ENCODE data around the gene DPH7.
"Not testable (repeated sequence)": the region's sequence is repeated elsewhere in the genome, so short reads cannot be mapped to it uniquely, and the experiment has no call there.

The DPH7 gene

GRCh38 chr9:137578518-137579258 lies at the start of gene DPH7:
Gene DPH7 (minus strand): TSS chr9:137578925. CDS start chr9:137578777, 148 bp downstream.
- no peaks in the 10 kb centered on the region for H3K27me3 ChIP-seq (ENCODE audit: control insufficient read depth in 5 of 5, insufficient read depth in 4 of 5, low read length in 5 of 5)
- H3K27ac ChIP-seq (ENCODE audit: low read depth, low read length): peak within 1 kb of the TSS; percentile 57
- no peaks in the 10 kb centered on the region for H3K9me3 ChIP-seq (ENCODE audit: control insufficient read depth in 5 of 5, low read length in 5 of 5)
- peak within 1 kb of the TSS; percentile 40 to 92 (median 87) for H3K4me3 ChIP-seq (ENCODE audit: low read depth in 1 of 5, low read length in 5 of 5)
- peak within 1 kb of the TSS; percentile 68 to 86 (median 84) for H3K9ac ChIP-seq (ENCODE audit: low read length in 5 of 5)
- peaks cover 0 to 51% (median 50%) of the 10 kb centered on the region in 5 donors for H3K36me3 ChIP-seq (ENCODE audit: control insufficient read depth in 5 of 5, insufficient read depth in 5 of 5, low read length in 5 of 5)
- peaks cover 5 to 35% (median 26%) of the 10 kb centered on the region in 5 donors for H3K4me1 ChIP-seq (ENCODE audit: control insufficient read depth in 5 of 5, insufficient read depth in 5 of 5, low read length in 5 of 5)

- not testable (repeated sequence) for H3K27me3 ChIP-seq (ENCODE audit: control insufficient read depth in 5 of 5, insufficient read depth in 4 of 5, low read length in 5 of 5); H3K27ac ChIP-seq (ENCODE audit: low read depth, low read length); H3K4me3 ChIP-seq (ENCODE audit: low read depth in 1 of 5, low read length in 5 of 5); H3K9ac ChIP-seq (ENCODE audit: low read length in 5 of 5); H3K36me3 ChIP-seq (ENCODE audit: control insufficient read depth in 5 of 5, insufficient read depth in 5 of 5, low read length in 5 of 5); H3K9me3 ChIP-seq (ENCODE audit: control insufficient read depth in 5 of 5, low read length in 5 of 5)
- H3K4me1 ChIP-seq (ENCODE audit: control insufficient read depth in 5 of 5, insufficient read depth in 5 of 5, low read length in 5 of 5): peaks cover 2 to 41% (median 32%) of the 10 kb centered on the region in 5 donors
Observed at GRCh38 chr9:137627406-137627805, 48.7 kb upstream of the DPH7 start.

GRCh38 chr9:137626464-137626863 lies 47.7 kb upstream of the DPH7 start:
- Histone ChIP-seq H3K9me3 (ENCODE audit: control insufficient read depth in 5 of 5, low read length in 5 of 5) (no peaks in the 10 kb centered on the region), H3K36me3 (ENCODE audit: control insufficient read depth in 5 of 5, insufficient read depth in 5 of 5, low read length in 5 of 5) (peaks cover 0 to 3% (median 0%) of the 10 kb centered on the region in 5 donors), H3K9ac (ENCODE audit: low read length in 5 of 5) (no peak overlapping the region), H3K4me1 (ENCODE audit: control insufficient read depth in 5 of 5, insufficient read depth in 5 of 5, low read length in 5 of 5) (peaks cover 2 to 40% (median 28%) of the 10 kb centered on the region in 5 donors), H3K4me3 (ENCODE audit: low read depth in 1 of 5, low read length in 5 of 5) (no peak overlapping the region), H3K27ac (ENCODE audit: low read depth, low read length) (no peak overlapping the region), H3K27me3 (ENCODE audit: control insufficient read depth in 5 of 5, insufficient read depth in 4 of 5, low read length in 5 of 5) (no peaks in the 10 kb centered on the region)

- not testable (repeated sequence) for H3K27ac ChIP-seq (ENCODE audit: low read depth, low read length); H3K36me3 ChIP-seq (ENCODE audit: control insufficient read depth in 5 of 5, insufficient read depth in 5 of 5, low read length in 5 of 5); H3K4me3 ChIP-seq (ENCODE audit: low read depth in 1 of 5, low read length in 5 of 5); H3K9ac ChIP-seq (ENCODE audit: low read length in 5 of 5); H3K27me3 ChIP-seq (ENCODE audit: control insufficient read depth in 5 of 5, insufficient read depth in 4 of 5, low read length in 5 of 5); H3K9me3 ChIP-seq (ENCODE audit: control insufficient read depth in 5 of 5, low read length in 5 of 5)
- H3K4me1 ChIP-seq (ENCODE audit: control insufficient read depth in 5 of 5, insufficient read depth in 5 of 5, low read length in 5 of 5): peaks cover 10 to 50% (median 45%) of the 10 kb centered on the region in 5 donors
Observed at GRCh38 chr9:137622211-137622610, 43.5 kb upstream of the DPH7 start.

- H3K27ac ChIP-seq (ENCODE audit: low read depth, low read length): peak overlapping the region; percentile 61
- H3K36me3 ChIP-seq (ENCODE audit: control insufficient read depth in 5 of 5, insufficient read depth in 5 of 5, low read length in 5 of 5): peaks cover 0 to 4% (median 0%) of the 10 kb centered on the region in 5 donors
- H3K9ac ChIP-seq (ENCODE audit: low read length in 5 of 5): peak overlapping the region in 4 of 5 donors; percentile 26 to 63 (median 34)
- H3K4me1 ChIP-seq (ENCODE audit: control insufficient read depth in 5 of 5, insufficient read depth in 5 of 5, low read length in 5 of 5): peaks cover 10 to 57% (median 43%) of the 10 kb centered on the region in 5 donors
- no peaks in the 10 kb centered on the region for H3K9me3 ChIP-seq (ENCODE audit: control insufficient read depth in 5 of 5, low read length in 5 of 5)
- no peaks in the 10 kb centered on the region for H3K27me3 ChIP-seq (ENCODE audit: control insufficient read depth in 5 of 5, insufficient read depth in 4 of 5, low read length in 5 of 5)
- no peak overlapping the region for H3K4me3 ChIP-seq (ENCODE audit: low read depth in 1 of 5, low read length in 5 of 5)
Observed at GRCh38 chr9:137621131-137621757, 42.5 kb upstream of the DPH7 start.

GRCh38 chr9:137620581-137620980 lies 41.9 kb upstream of the DPH7 start:
- Histone ChIP-seq H3K9me3 (ENCODE audit: control insufficient read depth in 5 of 5, low read length in 5 of 5) (no peaks in the 10 kb centered on the region), H3K4me1 (ENCODE audit: control insufficient read depth in 5 of 5, insufficient read depth in 5 of 5, low read length in 5 of 5) (peaks cover 10 to 58% (median 42%) of the 10 kb centered on the region in 5 donors), H3K36me3 (ENCODE audit: control insufficient read depth in 5 of 5, insufficient read depth in 5 of 5, low read length in 5 of 5) (peaks cover 0 to 10% (median 3%) of the 10 kb centered on the region in 5 donors), H3K27me3 (ENCODE audit: control insufficient read depth in 5 of 5, insufficient read depth in 4 of 5, low read length in 5 of 5) (no peaks in the 10 kb centered on the region), H3K27ac (ENCODE audit: low read depth, low read length) (peak overlapping the region; percentile 61), H3K4me3 (ENCODE audit: low read depth in 1 of 5, low read length in 5 of 5) (peak overlapping the region in 3 of 5 donors; percentile 13 to 81 (median 22)), H3K9ac (ENCODE audit: low read length in 5 of 5) (peak overlapping the region in 3 of 5 donors; percentile 63 to 98 (median 87))

GRCh38 chr9:137620048-137620405 lies 41.3 kb upstream of the DPH7 start:
- H3K4me1 ChIP-seq (ENCODE audit: control insufficient read depth in 5 of 5, insufficient read depth in 5 of 5, low read length in 5 of 5): peaks cover 10 to 54% (median 42%) of the 10 kb centered on the region in 5 donors
- H3K36me3 ChIP-seq (ENCODE audit: control insufficient read depth in 5 of 5, insufficient read depth in 5 of 5, low read length in 5 of 5): peaks cover 0 to 16% (median 8%) of the 10 kb centered on the region in 5 donors
- H3K27me3 ChIP-seq (ENCODE audit: control insufficient read depth in 5 of 5, insufficient read depth in 4 of 5, low read length in 5 of 5): no peaks in the 10 kb centered on the region
- no peaks in the 10 kb centered on the region for H3K9me3 ChIP-seq (ENCODE audit: control insufficient read depth in 5 of 5, low read length in 5 of 5)
- H3K27ac ChIP-seq (ENCODE audit: low read depth, low read length): peak overlapping the region; percentile 91
- peak overlapping the region; percentile 87 to 98 (median 90) for H3K9ac ChIP-seq (ENCODE audit: low read length in 5 of 5)
- peak overlapping the region; percentile 75 to 89 (median 84) for H3K4me3 ChIP-seq (ENCODE audit: low read depth in 1 of 5, low read length in 5 of 5)

- peak overlapping the region; percentile 91 for H3K27ac ChIP-seq (ENCODE audit: low read depth, low read length)
- H3K27me3 ChIP-seq (ENCODE audit: control insufficient read depth in 5 of 5, insufficient read depth in 4 of 5, low read length in 5 of 5): no peaks in the 10 kb centered on the region
- peaks cover 0 to 21% (median 14%) of the 10 kb centered on the region in 5 donors for H3K36me3 ChIP-seq (ENCODE audit: control insufficient read depth in 5 of 5, insufficient read depth in 5 of 5, low read length in 5 of 5)
- H3K9ac ChIP-seq (ENCODE audit: low read length in 5 of 5): peak overlapping the region; percentile 87 to 98 (median 90)
- H3K9me3 ChIP-seq (ENCODE audit: control insufficient read depth in 5 of 5, low read length in 5 of 5): no peaks in the 10 kb centered on the region
- H3K4me3 ChIP-seq (ENCODE audit: low read depth in 1 of 5, low read length in 5 of 5): peak overlapping the region; percentile 75 to 89 (median 84)
- peaks cover 10 to 53% (median 41%) of the 10 kb centered on the region in 5 donors for H3K4me1 ChIP-seq (ENCODE audit: control insufficient read depth in 5 of 5, insufficient read depth in 5 of 5, low read length in 5 of 5)
Observed at GRCh38 chr9:137619240-137620047, 40.7 kb upstream of the DPH7 start.

GRCh38 chr9:137618105-137619067 lies 39.7 kb upstream of the DPH7 start, which contains the start of gene EHMT1:
Gene EHMT1 (plus strand): TSS chr9:137619005. CDS start chr9:137619029, 24 bp downstream.
- H3K4me1 ChIP-seq (ENCODE audit: control insufficient read depth in 5 of 5, insufficient read depth in 5 of 5, low read length in 5 of 5): peaks cover 10 to 56% (median 42%) of the 10 kb centered on the region in 5 donors
- H3K4me3 ChIP-seq (ENCODE audit: low read depth in 1 of 5, low read length in 5 of 5): peak within 1 kb of the TSS; percentile 88 to 94 (median 90)
- H3K9ac ChIP-seq (ENCODE audit: low read length in 5 of 5): peak within 1 kb of the TSS; percentile 95 to 99 (median 98)
- H3K36me3 ChIP-seq (ENCODE audit: control insufficient read depth in 5 of 5, insufficient read depth in 5 of 5, low read length in 5 of 5): peaks cover 0 to 32% (median 24%) of the 10 kb centered on the region in 5 donors
- H3K27ac ChIP-seq (ENCODE audit: low read depth, low read length): peak within 1 kb of the TSS; percentile 91
- no peaks in the 10 kb centered on the region for H3K9me3 ChIP-seq (ENCODE audit: control insufficient read depth in 5 of 5, low read length in 5 of 5)
- H3K27me3 ChIP-seq (ENCODE audit: control insufficient read depth in 5 of 5, insufficient read depth in 4 of 5, low read length in 5 of 5): no peaks in the 10 kb centered on the region

All from subcutaneous abdominal adipose tissue (tissue), 5 donors.